GM10847 (cell line): ENCODE data around the gene PCP2.

Experiments
- POLR2A ChIP-seq: IDR thresholded peaks from 2 replicates; pipeline ENCODE4 v1.6.1; 2011; ENCODE audit not compliant: insufficient read length; ENCODE audit errors: extremely low read depth

PCP2 gene

DNA sequence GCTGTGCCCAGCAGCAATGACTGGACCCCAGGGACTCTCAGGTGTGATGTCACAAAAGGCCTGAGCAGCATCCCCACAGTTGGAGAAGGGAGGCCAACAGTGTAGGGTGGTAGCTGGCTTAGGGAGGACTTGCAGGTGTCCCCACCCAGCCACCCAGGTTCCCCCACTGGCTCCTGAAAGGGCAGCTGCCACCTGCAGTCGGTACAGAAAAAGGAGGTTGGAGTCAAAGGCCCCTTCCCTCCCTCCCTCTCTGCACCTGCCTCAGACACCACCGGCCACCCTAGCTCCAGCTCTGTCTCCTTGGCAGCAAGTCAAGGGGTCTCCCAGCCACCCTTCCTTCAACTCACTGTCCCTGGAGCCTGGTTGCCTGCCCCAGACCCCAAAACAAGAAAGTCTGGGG lies at the start of gene PCP2:
TSS of gene PCP2 (minus strand) at position 22 of the 400 bp plus-strand sequence. CDS start 262 bp downstream, outside the sequence.
- TF ChIP-seq POLR2A: no peak

DNA sequence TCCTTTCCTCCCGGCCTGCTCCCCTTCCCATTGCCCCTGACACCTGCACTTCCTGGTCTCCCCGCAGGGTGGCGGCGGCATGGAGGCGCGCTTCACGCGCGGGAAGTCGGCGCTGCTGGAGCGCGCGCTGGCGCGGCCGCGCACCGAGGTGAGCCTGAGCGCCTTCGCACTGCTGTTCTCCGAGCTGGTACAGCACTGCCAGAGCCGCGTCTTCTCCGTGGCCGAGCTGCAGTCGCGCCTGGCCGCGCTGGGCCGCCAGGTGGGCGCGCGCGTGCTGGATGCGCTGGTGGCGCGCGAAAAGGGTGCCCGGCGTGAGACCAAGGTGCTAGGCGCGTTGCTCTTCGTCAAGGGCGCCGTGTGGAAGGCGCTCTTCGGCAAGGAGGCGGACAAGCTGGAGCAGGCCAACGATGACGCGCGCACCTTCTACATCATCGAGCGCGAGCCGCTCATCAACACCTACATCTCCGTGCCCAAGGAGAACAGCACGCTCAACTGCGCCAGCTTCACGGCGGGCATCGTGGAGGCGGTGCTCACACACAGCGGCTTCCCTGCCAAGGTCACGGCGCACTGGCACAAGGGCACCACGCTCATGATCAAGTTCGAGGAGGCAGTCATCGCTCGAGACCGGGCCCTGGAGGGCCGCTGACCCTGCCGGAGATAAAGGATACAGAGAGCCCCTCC lies 48.8 kb upstream of the PCP2 start:
- TF ChIP-seq POLR2A: no peak

DNA sequence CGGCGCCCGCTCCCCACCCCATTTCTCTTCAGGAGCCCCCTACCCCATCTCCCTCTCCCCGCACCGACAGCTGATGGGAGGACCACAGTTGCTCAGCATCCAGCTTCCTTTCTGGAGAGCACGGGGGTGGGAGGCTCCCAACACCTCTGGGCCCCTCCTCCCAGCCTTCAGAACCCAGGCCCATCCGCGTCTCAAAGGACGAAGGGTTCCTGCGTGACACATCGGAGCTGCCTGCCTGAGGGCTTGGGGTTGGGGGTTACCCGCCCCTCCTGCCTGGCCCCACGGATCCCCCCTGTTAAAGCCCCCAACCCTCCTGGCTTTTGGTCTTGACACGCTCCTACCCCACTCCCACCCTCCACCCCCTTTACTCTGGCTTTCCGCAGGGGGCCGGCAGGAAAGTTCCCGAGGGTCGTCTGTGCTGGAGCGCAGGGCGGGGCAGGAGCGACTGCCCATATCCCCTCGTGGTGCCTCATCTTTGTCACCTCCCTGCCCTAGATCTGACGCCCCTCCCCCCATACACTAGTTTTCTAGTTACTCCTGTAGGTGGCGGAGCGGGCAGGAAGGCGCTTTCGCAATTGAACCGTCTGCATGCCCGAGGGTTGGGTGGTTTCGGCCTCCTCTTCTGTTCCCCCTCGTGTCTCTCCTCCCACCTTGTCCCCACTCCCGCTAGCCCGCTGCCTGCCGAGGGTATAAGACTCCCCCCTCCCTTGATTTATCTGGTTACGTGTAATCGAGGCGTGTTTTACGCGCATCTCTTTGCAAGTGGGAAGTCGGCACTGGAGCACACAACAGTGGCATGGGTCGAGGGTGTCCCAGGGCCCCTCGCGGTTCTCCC lies 48.0 kb upstream of the PCP2 start:
- peak; percentile 35 for TF ChIP-seq POLR2A

DNA sequence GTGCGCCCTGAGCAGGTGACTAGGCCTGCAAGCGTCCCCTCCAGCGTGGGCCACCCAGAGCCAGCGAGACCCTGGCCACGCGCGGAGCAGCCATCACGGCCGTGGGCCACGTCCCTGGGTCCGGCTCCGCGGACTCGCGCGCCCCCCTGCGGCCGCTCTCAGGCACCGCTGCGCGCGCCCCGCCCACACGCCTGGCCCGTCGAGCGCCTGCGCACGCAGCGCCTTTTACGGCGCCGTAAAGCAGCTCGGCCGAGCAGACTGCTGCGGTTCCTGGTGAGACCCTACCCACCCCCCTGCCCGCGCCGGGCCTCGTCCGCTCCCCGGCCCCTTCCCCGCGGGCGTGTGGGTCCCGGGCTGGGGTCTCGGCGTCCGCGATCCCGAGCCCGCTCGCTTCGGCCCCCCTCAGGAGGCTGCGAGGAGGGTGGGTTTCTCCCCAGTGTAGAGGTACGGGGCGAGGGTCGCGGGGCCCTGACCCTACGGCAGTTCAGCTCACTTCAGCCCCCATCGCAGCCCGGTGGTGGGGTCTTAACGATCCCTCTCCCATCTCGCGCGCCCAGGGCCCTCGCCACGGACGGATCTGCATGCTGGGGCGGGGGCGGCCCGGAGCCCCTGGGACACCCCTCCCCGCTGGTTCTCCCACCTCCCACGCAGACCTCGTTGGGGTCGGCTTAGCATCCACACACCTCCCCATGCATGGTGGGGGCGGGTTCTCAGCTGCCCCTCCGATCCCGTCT lies 47.3 kb upstream of the PCP2 start, which contains the start of gene TRAPPC5:
TSS of gene TRAPPC5 (plus strand) at position 228 of the 734 bp plus-strand sequence. CDS start 1,421 bp downstream, outside the sequence.
- peak; percentile 37 for TF ChIP-seq POLR2A

DNA sequence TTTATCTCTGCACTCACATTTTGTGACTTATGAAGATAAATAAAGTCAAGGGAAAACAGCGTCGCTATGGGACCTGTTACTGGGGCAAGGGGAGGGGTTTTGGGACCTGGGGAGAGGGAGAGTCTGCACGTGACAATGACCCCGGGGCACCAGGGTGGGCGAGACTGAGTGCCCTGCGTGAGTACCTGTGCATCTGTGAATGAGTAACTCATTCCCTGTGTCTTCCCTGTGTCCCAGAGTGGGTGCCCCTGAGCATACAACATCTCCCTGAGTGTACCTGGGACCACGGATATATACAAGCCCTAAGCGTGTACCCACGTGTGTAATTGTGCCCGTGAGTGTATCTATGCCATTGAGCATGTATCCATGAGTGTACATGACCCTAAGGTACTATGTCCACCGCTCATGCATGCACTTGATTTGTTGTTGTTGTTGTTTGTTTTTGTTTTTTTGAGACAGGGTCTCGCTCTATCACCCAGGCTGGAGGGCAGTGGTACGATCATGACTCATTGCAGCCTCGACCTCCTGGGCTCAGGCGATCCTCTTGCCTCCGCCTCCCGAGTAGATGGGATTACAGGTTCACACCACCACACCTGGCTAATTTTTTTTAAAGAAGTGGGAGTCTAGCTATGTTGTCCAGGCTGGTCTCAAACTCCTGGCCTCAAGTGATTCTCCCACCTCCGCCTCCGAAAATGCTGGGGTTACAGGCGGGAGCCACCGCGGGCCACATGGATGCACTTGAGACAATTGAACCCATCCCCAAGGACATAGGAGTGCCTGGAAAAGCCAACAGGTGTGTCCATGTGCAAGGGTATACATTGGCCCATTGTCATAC lies 46.5 kb upstream of the PCP2 start:
- TF ChIP-seq POLR2A: no peak

DNA sequence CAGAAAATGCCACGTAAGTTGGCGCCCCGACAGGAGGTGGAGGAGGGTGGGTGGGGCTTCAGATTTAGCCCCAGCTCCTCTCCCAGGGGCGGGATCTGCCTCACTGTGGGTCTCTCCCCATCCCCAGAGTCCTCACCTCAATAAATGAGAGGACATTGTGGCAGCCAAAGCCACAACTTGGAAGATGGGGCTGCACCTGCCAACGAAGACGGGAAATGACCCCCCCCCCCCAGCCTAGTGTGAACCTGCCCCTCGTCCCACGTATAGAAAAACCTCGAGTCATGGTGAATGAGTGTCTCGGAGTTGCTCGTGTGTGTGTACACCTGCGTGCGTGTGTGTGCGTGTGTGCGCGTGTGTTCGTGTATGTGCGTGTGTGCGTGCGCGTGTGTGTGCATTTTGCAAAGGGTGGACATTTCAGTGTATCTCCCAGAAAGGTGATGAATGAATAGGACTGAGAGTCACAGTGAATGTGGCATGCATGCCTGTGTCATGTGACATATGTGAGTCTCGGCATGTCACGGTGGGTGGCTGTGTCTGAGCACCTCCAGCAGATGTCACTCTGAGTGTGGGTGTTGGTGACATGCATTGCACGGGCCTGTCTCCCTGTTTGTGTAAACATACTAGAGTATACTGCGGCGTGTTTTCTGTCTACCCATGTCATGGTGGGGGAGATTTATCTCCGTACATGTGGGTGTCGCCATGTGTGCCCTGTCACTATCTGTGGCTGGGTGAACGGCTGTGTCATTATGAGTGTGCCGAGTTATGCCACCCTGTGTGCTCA lies 45.6 kb upstream of the PCP2 start:
- no peak for TF ChIP-seq POLR2A

DNA sequence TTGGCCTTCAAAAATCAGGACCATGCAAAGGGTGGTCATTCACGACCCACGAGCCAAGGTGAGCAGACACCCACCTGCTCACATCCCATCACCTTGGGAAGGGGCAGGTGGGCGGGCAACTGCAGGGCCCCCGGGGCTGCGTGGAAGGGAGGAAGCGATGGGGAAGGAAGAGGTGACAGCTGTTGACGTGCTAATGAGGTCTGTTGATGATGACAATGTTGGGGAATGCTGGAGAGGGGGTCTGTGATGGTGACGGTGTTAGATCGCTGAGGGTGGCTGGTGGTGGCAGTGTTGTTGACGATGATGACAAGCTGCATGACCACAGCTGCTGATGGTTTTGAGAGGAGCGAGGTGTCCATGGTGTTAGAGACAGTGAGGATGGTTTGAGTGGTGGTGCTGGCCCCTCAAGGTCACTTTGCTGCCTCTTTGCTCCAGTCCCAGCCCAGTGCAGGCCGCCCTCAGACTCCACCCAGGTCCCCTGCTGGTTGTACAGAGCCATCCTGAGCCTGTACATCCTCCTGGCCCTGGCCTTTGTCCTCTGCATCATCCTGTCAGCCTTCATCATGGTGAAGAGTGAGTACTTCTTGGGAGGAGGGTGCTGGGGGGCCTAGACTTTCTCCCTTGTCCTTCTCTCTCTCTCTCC lies 44.3 kb upstream of the PCP2 start:
- no peak for TF ChIP-seq POLR2A

DNA sequence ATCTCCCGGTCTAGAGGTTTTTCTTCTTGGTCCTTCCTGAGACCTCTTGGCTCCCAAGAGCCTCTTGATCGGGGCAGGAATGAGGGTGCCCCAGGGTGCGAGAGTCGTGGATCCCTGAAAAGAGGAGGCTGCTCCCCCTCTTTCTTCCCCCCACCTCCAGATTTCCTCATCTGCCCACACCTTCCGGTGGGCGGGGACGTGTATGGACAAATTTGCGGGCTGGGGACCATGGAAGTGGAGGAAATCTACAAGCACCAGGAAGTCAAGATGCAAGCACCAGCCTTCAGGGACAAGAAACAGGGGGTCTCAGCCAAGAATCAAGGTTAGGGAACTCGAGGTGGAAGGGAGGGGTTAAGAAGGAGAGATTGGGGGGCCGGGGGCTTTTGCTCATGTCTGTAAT lies 43.3 kb upstream of the PCP2 start, which contains the start of gene MCEMP1:
TSS of gene MCEMP1 (plus strand) at position 237 of the 400 bp plus-strand sequence. CDS start at position 268, 31 bp downstream.
- TF ChIP-seq POLR2A: no peak

DNA sequence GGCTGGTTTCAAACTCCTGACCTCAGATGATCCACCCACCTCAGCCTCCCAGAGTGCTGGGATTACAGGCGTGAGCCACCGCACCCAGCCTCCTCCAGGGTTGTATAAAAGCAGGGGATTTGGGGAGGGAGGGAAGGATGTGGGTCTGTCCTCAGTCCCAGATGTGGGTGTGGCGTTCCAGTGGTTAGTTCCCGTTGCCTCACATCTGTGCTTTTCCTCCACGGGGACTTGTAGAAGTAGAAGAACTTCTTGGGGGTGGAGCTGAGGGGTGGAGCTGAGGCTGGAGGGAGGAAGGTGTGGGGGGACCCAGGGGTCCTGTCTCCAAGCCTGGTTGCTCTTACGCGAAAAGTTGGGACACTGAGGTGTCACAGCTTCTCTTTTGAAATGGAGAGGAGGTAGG lies 42.9 kb upstream of the PCP2 start:
- no peak for TF ChIP-seq POLR2A

DNA sequence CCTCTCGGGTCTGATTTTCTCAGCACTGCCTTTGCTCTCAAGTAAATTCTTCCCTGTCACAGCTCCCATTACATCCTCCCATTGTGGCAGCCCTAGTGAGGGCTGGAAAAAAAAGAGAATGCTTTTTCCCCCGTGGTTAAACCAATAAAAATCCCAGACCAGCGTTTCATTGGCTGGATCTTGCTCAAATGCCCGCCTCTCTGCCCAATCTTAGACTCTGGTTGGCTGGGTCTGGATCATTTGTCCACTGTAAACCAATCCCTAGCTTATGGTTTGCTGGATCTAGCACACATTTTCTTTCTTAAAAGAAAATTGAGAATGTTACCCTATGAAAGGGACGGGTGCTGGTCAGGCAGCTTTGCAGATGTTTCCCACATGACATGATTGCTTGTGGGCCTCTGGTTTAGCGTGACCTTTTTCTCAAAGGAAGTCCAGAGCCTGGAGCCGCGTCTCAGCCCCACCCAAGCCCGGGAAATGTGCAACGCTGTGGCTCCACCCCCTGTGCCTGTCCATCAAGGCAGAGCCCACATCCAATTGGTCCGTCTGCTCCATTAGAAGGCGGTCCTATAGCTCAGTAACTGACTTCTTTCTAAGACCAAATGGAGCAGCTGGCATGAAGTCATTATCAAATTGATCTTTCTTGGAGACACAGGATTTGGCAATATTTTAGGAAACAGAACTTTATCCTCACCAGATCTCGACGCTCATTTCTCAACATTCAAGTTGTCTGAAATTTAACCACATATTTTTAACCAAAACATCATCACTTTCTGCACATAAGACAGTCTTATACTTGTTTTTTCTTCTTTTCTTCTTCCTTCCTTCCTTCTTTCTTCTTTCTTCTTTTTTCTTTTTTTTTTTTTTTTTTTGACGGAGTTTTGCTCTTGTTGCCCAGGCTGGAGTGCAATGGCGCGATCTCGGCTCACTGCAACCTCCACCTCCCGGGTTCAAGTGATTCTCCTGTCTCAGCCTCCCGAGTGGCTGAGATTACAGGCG lies 40.8 kb upstream of the PCP2 start:
- no peak for TF ChIP-seq POLR2A

DNA sequence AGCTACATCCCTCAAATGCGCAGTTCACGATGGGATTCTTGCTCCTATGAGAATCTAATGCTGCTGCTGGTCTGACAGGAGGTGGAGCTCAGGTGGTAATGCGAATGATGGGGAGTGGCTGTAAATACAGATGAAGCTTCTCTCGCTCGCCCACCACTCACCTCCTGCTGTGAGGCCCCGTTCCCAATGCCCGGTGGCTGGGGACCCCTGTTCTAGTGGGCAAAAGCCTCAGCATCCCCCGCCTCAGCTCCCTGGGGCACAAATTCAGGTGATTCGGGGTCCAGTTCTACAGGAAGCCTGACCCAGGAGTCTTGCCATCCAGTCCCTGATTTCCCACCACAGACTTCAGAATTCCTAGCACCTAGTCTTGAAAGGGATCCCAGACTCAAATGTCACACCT lies 39.0 kb upstream of the PCP2 start:
- no peak for TF ChIP-seq POLR2A

DNA sequence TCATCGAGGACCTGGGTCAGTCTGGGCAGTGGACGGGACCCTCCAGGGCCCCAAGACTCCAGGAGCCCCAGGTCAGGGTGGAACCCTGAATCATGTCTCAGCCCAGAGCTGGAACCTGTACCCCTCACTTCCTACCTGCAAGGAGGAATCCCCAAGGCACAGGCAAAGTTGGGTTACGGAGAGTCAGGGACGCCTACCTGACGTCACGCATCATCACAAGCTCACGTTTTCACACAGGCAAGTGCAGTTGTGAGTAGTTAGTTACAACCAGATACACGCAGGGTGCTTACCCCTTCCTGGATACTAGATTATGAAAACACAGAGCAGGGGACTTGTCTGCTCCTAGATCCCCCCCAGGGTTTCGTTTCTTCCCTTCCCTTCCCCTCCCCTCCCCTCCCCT lies 37.3 kb upstream of the PCP2 start:
- no peak for TF ChIP-seq POLR2A
